Astrocyte (in vitro differentiated cells and primary cell): Measurements from ENCODE around the gene STK17A. TPM values are rescaled to one million over a fixed set of nuclear protein-coding genes. Genes with fewer than 3 reads are reported as not detected.
A peak's percentile ranks its signal among the peaks of the same experiment; 100 is the strongest.

Source experiments
- DNase-seq: peaks from one replicate; pipeline ENCODE4 v3.0.0-alpha.2; 2010; ENCODE audit warnings: low read depth
- FAIRE-seq: peaks from 2 replicates; lab custom pipeline; 2011; peaks lifted over from hg19 to GRCh38; lab: Jason Lieb, UNC
- H2AFZ ChIP-seq: 2 replicates; pipeline ENCODE4 v1.6.0; 2012; ENCODE audit warnings: low read depth, low read length, inconsistent platforms
- H3K27ac ChIP-seq: 2 replicates; pipeline ENCODE4 v1.5.1; 2011; ENCODE audit warnings: low read depth, low read length, inconsistent platforms
- H3K27me3 ChIP-seq: 2 replicates; pipeline ENCODE4 v1.6.0; 2011; ENCODE audit warnings: low read length, inconsistent platforms; ENCODE audit not compliant: insufficient read depth
- H3K36me3 ChIP-seq: 2 replicates; pipeline ENCODE4 v1.5.1; 2011; ENCODE audit warnings: low read length, inconsistent platforms; ENCODE audit not compliant: insufficient read depth
- H3K4me1 ChIP-seq: 2 replicates; pipeline ENCODE4 v1.5.1; 2011; ENCODE audit warnings: low read length, inconsistent platforms; ENCODE audit not compliant: insufficient read depth
- H3K4me2 ChIP-seq: 2 replicates; pipeline ENCODE4 v1.6.0; 2012; ENCODE audit warnings: low read length, inconsistent platforms
- H3K4me3 ChIP-seq: 2 replicates; pipeline ENCODE4 v1.5.1; 2011; ENCODE audit warnings: low read depth, mild to moderate bottlenecking, low read length, inconsistent platforms; ENCODE audit not compliant: insufficient read depth
- H3K79me2 ChIP-seq: 2 replicates; pipeline ENCODE4 v1.6.0; 2012; ENCODE audit warnings: mild to moderate bottlenecking, low read length, inconsistent platforms; ENCODE audit not compliant: insufficient read depth
- H3K9ac ChIP-seq: 2 replicates; pipeline ENCODE4 v1.6.0; 2012; ENCODE audit warnings: mild to moderate bottlenecking, low read length, inconsistent platforms
- H3K9me3 ChIP-seq: 2 replicates; pipeline ENCODE4 v1.5.1; 2012; ENCODE audit warnings: low read depth, mild to moderate bottlenecking, low read length, inconsistent platforms; ENCODE audit not compliant: insufficient read depth
- H4K20me1 ChIP-seq: 2 replicates; pipeline ENCODE4 v1.6.0; 2012; ENCODE audit warnings: low read length, inconsistent platforms; ENCODE audit not compliant: insufficient read depth
- H3K27ac Mint-ChIP-seq: one replicate; pipeline ENCODE4 v1.8.0; 2021; ENCODE audit warnings: mild to moderate bottlenecking, mixed read lengths; ENCODE audit not compliant: unreplicated experiment
- H3K27me3 Mint-ChIP-seq: one replicate; pipeline ENCODE4 v1.8.0; 2021; ENCODE audit warnings: low read depth, mixed read lengths; ENCODE audit not compliant: unreplicated experiment
- H3K36me3 Mint-ChIP-seq: one replicate; pipeline ENCODE4 v1.8.0; 2021; ENCODE audit warnings: low read depth, mixed read lengths; ENCODE audit not compliant: unreplicated experiment
- H3K4me1 Mint-ChIP-seq: one replicate; pipeline ENCODE4 v1.8.0; 2021; ENCODE audit warnings: low read depth, mixed read lengths; ENCODE audit not compliant: unreplicated experiment
- H3K4me3 Mint-ChIP-seq: one replicate; pipeline ENCODE4 v1.8.0; 2021; ENCODE audit warnings: mild to moderate bottlenecking, moderate library complexity, mixed read lengths; ENCODE audit not compliant: unreplicated experiment
- H3K9me3 Mint-ChIP-seq: one replicate; pipeline ENCODE4 v1.8.0; 2021; ENCODE audit warnings: mild to moderate bottlenecking, mixed read lengths; ENCODE audit not compliant: unreplicated experiment
- CTCF ChIP-seq: IDR thresholded peaks from 2 replicates; pipeline ENCODE4 v1.5.1; 2011; ENCODE audit warnings: low read depth, mild to moderate bottlenecking, inconsistent platforms, low read length, moderate library complexity; ENCODE audit not compliant: insufficient read depth
- EZH2 ChIP-seq: IDR thresholded peaks from 2 replicates; pipeline ENCODE4 v1.6.1; 2012; ENCODE audit warnings: mild to moderate bottlenecking, low read length, inconsistent platforms; ENCODE audit not compliant: insufficient read depth
- total RNA-seq: library from RNA; stranded (reverse); gene quantifications from 2 replicates; pipeline ENCODE4 v1.2.1, GENCODE V29; 2021

Gene STK17A
- total RNA-seq, 1 donor from 2014 or later, result 38.4 TPM

DNA sequence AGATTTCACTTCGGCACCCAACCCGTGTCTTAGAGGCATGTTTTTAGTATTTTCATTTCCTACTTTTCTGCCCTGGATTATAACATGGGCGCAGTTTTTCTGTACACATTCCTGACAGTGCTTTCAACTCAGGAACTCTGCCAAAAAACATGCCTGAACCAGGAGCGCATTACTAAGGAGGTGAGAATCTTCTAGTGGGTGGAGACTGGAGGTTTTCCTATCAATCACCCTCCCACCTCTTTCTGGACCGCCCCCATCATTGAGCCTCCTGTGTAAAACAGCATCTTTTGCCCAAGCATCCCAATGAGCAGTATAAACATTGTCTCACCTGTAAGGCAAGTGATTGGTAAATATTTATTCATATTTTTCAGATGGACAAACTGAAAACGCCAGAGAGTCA is 53.2 kb downstream of the STK17A start:
- no peak overlapping the region for H2AFZ ChIP-seq
- no peaks in the 10 kb centered on the region for H3K9me3 Mint-ChIP-seq
- H3K9ac ChIP-seq, result no peak overlapping the region
- H3K27ac Mint-ChIP-seq, result no peak overlapping the region
- peaks cover 20% of the 10 kb centered on the region for H3K4me1 Mint-ChIP-seq
- H3K4me1 ChIP-seq, result peaks cover 46% of the 10 kb centered on the region
- H3K4me3 Mint-ChIP-seq, result no peak overlapping the region
- peaks cover 45% of the 10 kb centered on the region for H3K79me2 ChIP-seq
- H3K27me3 ChIP-seq, result no peaks in the 10 kb centered on the region
- peak overlapping the region; percentile 2 for H3K4me2 ChIP-seq
- H3K36me3 Mint-ChIP-seq, result peaks cover 31% of the 10 kb centered on the region
- H3K27me3 Mint-ChIP-seq, result no peaks in the 10 kb centered on the region
- peaks cover 48% of the 10 kb centered on the region for H3K36me3 ChIP-seq
- no peak for FAIRE-seq
- H3K9me3 ChIP-seq, result peaks cover 2% of the 10 kb centered on the region
- DNase-seq, result peak; percentile 91
- peaks cover 6% of the 10 kb centered on the region for H4K20me1 ChIP-seq
- no peak overlapping the region for H3K4me3 ChIP-seq
- peak overlapping the region; percentile 48 for H3K27ac ChIP-seq
- no peak for TF ChIP-seq CTCF
- TF ChIP-seq EZH2, result no peak

DNA sequence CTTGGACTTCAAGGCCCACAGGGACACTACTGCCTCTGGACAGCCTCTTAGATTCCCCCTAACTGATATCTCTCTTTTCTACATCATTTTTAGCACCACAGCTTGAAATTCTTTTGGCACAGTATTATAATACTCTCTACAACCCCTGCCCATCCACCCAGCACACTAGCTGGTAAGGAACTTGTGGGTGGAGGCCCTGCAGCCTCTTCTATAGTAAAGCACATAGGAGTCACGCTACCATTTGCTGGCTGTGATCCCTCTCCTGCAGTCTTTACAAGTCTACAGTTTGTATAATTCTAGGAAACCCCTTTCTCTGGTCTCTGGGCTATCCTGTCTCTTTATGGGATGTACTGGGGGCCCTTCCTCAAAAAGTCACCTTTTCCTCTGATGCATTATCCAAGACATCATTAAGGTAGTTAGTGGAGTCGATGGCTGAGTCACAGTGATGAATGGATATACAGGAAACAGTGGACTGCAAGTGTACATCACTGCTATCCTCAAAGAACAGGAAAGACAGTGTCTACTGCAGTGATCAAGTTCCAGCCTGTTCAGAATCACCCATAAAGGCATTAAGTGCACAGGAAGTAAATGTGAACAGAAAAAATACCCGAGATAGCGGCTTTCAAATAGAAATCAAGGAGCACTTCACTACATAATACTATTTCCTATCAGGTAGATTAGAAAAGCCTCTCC is 54.4 kb downstream of the STK17A start:
- Mint-ChIP-seq H3K9me3 (no peaks in the 10 kb centered on the region), H3K4me3 (no peak overlapping the region), H3K27ac (peak overlapping the region; percentile 50), H3K36me3 (peaks cover 27% of the 10 kb centered on the region), H3K4me1 (peaks cover 20% of the 10 kb centered on the region), H3K27me3 (no peaks in the 10 kb centered on the region)
- Histone ChIP-seq H3K9me3 (peaks cover 2% of the 10 kb centered on the region), H3K9ac (no peak overlapping the region), H2AFZ (no peak overlapping the region), H3K4me3 (no peak overlapping the region), H4K20me1 (peaks cover 6% of the 10 kb centered on the region), H3K27me3 (no peaks in the 10 kb centered on the region), H3K27ac (peak overlapping the region; percentile 48), H3K79me2 (peaks cover 48% of the 10 kb centered on the region), H3K4me1 (peaks cover 46% of the 10 kb centered on the region), H3K36me3 (peaks cover 41% of the 10 kb centered on the region), H3K4me2 (no peak overlapping the region)
- FAIRE-seq, result no peak
- TF ChIP-seq CTCF (no peak), EZH2 (no peak)
- DNase-seq, result peak; percentile 63

DNA sequence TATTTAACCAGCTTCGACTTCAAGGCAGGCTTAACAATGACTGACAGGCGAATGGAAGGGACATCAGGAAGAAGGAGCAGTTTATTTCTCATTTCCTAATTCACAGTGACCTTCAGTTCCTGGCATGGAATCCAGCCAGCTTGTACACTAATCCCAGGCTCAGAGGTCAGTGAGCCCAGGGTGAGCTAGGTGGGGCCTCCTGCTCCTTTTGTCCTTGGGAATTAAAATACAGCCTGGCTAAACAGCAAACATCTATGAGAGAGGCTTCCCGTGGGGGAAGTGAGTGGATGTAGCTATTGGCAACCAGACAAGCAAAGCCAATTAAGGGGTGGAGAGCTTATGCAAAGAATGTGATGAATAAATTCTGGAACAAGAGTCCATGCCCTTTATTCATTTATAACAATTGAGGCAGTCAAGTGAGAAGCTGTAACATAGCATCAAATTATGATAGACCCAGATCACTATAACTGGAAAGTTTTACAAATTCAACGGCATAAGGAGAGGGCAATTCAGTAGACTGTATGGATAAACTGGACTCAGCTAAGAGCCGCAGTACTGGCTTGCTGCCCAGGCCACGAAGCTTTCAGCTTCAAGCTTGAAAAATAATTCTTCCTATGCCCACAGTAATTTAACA is 57.1 kb downstream of the STK17A start:
- Histone ChIP-seq H3K9me3 (no peaks in the 10 kb centered on the region), H3K4me3 (no peak overlapping the region), H3K27ac (peak overlapping the region; percentile 92), H3K9ac (peak overlapping the region; percentile 69), H3K4me1 (peaks cover 46% of the 10 kb centered on the region), H2AFZ (no peak overlapping the region), H3K36me3 (peaks cover 18% of the 10 kb centered on the region), H4K20me1 (no peaks in the 10 kb centered on the region), H3K27me3 (no peaks in the 10 kb centered on the region), H3K79me2 (peaks cover 36% of the 10 kb centered on the region), H3K4me2 (peak overlapping the region; percentile 67)
- Mint-ChIP-seq H3K27ac (peak overlapping the region; percentile 44), H3K4me1 (peaks cover 20% of the 10 kb centered on the region), H3K36me3 (peaks cover 23% of the 10 kb centered on the region), H3K9me3 (no peaks in the 10 kb centered on the region), H3K27me3 (no peaks in the 10 kb centered on the region), H3K4me3 (no peak overlapping the region)
- FAIRE-seq (no peak), DNase-seq (peak; percentile 91)
- TF ChIP-seq CTCF (no peak), EZH2 (no peak)
